GM19452 (cell line): ENCODE results near the gene FBL.
A peak's percentile ranks its signal among the peaks of the same experiment; 100 is the strongest.
"Not testable (repeated sequence)": the region's sequence is repeated elsewhere in the genome, so short reads cannot be mapped to it uniquely, and the experiment has no call there.

ENCODE experiments used
- ATAC-seq: cut with Tn5 transposase; IDR thresholded peaks from one replicate; pipeline ENCODE4 v1.9.1; 2021; ENCODE audit not compliant: unreplicated experiment

FBL gene

DNA sequence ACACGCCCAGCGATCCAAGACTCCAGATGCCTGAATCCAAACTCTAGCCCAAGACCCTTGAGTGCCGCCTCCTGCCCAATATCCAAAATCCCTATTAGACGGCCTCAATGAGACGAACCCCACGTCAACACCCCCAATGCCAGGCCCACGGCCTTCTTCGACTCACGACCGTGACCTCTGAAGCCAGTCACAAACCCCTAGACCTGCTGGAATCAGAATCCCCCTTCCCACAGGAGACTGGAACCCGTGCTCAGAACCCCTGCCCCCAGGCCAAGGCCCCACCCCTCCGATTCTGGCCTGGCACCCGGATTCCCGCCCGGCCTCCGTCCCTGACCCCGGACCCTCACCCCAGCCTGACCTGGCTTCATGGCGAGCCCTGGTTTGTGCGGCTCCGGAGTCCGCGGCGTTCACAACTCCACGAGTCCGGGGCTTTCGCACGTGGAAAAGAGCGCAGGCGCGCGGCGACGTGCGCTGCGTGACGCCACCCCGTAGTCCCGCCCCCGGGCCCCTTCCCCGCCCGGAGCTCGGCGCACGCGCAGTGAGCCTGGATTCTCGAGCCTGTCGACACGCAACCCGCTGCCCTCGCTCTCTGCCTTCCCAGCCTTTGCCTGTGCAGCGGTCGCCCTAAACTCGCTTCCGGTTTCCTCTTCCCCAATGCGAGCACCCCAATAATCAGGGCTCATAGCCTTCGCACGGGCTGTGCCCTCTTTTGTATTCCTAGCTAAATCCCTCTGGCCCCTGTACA lies at the start of gene FBL:
TSS of gene FBL (minus strand) at position 447 of the 745 bp plus-strand sequence. CDS start at position 368, 79 bp downstream.
- peak; percentile 80 for ATAC-seq

DNA sequence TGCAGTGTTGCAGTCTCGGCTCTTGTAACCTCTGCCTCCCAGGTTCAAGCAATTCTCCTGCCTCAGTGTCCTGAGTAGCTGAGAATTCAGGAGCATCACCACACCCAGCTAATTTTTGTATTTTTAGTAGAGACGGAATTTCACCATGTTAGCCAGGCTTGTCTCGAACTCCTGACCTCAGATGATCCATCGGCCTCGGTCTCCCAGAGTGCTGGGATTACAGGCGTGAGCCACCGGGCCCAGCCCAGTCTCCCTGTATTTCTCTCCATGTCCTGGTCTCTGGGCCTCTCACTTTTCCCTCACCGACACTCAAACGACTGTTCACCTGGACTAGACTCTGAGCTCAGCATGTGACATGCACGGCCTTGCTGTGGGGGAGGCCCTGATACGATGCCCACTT lies 48.9 kb upstream of the FBL start:
- ATAC-seq: not testable (repeated sequence)

DNA sequence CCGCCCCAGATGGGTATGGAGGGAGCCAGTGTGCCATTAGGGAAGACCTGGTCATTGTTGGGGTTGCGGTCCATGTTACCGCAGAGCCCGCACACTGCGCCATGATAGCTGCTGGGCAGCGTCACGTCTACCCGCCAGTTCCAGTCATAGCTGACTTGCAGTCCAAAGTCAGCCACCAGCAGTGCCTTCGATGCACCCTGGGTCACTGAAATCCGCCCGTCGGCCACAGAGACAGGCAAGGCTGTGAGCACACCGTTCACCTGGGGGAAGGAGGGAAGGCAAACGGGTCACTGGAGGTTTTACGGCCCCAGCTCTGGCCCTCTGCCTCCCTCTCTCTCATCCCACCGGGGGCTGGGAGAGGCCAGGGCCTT lies 48.0 kb upstream of the FBL start:
- ATAC-seq: not testable (repeated sequence)

DNA sequence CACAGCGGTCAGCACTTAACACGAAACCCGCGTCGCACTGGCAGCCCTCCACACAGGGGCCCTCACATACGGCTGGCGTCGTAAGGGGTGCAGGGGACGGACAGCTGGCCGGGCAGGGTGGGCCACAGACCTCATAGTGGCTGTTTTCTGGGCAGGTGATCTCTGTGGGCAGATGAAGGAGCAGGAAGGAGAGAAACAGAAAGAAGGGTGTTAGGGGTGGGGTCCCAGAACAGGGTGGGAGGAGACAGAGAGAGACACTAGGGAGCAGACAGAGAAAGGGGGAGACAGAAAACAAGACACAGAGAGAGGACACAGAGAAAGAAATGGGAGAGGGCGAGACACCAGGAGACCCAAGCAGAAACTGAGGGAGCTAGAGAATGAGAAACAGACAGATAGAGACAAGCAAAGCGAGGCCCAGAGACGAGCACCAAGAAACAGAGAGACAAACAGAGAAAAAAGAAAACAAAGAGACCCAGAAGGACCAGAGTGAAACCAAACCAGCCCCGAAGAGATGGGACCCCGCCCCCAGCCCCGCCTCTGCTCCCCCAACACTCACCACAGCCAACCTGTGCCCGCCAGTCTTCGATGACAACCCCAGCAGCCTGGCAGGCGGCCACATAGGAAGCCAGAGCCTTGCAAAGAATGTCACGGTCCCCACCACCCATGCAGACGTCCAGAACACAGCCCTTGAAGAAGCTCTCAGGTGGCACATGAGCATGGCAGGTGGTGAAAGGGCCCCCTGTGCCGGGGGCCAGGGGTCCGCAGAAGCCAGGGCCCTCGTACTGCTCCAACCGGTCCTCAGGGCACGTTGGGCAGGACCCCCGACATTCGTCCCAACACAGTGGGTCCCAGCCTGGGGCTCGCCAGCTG lies 47.4 kb upstream of the FBL start:
- not testable (repeated sequence) for ATAC-seq

DNA sequence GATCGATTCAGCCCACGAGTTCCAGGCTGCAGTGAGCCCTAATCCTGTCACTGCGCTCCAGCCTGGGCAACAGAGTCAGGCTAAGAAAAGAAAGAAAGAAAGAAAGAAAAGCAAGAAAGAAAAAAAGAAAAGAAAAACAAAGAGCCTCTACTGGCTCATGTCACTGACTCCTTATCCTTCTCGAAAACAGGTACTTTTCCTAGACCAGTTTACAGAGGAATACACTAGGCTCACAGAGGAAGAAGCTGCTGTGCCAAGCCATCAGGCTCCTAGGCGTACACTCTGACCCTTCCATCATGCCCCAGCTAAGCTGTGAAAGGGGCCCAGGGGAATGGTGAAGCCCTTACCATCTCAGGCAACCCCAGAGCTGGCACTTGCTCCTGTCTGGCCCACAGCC lies 46.3 kb upstream of the FBL start:
- not testable (repeated sequence) for ATAC-seq

DNA sequence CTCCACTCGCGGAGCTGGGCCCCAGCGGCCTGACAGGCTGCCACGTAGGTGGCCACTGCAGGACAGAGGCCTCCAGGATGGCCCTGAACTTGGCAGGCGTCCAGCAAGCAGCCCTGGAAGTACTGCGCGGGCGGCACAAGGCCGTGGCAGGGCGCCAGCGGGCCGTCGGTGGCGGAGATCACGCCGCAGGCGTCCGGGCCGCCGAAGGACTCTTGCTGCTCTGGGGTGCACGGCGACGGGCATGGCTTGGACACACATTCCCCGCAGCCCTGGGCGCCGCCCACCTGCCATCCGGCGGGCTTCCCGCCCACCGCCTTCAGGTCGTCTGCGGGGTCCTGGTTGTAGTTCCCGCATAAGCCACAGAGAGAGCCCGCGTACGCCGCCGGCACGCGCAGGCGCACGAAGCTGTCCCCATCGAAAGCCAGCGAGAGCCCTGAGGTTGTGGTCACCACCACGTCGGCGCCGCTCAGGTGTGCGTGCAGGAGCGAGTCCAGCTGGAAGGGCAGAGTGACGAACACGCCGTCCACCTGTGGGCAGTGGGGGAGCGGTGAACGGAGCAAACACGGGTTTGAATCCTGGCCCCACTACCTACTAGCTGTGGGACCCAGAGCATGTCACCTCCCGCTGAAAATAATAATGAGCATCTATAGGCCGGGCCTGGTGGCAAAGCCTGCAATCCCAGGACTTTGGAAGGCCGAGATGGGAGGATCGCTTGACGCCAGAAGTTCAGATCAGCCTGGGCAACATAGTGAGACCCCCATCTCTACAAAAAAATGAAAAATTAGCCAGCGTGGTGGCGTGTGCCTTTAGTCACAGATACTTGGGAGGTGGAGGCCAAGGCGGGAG lies 45.7 kb upstream of the FBL start:
- not testable (repeated sequence) for ATAC-seq

DNA sequence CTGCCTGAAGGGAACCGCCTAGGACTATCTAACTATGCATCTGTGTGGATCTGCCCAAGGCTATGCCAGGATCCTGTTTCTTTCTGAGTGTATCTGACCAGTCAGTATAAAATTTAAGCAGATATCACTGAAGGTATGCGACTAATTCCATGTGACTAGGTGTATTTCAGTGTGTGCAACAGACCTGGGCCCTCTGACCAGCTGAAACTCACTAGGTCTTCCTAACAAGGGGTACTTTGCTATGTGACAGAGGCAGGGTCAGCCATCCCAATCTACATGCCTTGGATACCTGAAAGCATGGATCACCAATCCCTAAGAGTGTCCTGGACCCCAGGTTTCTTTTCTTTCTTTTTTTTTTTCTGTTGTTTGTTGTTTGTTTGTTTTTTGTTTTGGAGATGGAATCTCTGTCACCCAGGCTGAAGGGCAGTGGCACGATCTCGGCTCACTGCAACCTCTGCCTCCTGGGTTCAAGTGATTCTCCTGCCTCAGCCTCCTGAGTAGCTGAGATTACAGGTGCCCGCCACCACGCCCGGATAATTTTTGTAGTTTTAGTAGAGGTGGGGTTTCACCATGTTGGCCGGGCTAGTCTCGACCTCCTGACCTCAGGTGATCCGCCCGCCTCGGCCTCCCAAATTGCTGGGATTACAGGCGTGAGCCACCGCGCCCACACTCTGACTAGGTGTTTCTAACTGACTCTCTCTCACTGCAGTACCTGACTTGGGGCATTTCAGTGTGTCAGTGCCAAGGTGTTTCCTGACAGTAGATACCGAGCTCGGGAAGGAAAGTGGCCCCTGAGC lies 44.8 kb upstream of the FBL start:
- no peak for ATAC-seq

DNA sequence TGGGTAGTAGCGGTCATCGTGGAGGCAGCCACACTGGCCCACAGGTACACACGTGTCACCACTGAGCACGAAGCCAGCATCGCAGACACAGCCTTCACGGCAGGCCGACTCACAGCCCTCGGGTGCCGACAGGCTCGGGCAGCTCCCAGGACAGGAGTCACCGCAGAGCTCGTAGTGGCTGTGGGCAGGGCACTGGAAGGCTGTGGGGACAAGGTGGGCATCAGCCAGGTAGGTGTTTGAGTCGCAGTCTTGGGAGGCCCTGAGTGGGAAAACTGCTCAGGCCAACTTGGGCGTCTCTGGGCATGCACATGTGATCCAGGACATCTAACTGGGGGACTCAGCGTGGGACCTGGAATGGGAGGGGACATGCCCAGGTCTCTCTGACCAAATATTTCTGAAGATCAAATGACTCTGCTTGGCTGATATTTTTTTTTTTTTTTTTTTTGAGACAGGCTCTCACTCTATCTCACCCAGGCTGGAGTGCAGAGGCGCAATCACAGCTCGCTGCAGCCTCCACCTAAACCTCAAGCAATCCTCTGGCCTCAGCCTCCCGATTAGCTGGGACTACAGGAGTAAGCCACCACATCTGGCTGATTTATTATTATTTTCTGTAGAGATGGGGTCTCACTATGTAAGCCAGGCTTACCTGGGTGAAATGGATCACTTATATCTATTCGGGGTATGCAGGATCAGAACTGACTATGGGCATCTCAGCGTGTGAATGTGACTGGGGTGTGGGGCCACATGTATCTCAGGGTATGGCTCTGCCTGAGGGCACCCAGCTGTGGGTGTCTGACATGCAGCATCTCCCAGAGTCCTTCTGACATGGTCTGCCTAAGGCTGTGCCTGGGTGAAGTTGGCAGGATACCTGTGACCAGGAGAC lies 43.9 kb upstream of the FBL start:
- ATAC-seq: not testable (repeated sequence)

DNA sequence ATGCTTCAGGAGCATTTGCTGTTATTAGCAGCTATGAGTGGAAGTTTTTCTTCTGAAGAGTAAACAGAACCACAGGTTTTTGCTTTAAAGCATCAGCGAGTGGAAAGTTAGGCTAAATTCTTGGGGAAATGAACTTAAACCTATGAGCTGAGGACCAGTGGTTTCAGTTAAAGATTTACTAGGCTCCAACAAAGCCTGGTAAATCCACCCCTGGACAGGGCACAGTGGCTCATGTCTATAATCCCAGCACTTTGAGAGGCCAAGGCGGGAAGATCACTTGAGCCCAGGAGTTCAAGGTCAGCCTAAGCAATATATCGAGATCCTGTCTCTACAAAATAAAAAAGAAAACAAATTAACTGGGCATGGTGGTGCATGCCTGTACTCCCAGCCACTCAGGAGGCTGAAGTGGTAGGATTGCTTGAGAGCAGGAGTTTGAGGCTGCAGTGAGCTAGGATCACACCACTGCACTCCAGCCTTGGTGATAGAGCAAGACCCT lies 41.3 kb upstream of the FBL start:
- ATAC-seq: not testable (repeated sequence)

DNA sequence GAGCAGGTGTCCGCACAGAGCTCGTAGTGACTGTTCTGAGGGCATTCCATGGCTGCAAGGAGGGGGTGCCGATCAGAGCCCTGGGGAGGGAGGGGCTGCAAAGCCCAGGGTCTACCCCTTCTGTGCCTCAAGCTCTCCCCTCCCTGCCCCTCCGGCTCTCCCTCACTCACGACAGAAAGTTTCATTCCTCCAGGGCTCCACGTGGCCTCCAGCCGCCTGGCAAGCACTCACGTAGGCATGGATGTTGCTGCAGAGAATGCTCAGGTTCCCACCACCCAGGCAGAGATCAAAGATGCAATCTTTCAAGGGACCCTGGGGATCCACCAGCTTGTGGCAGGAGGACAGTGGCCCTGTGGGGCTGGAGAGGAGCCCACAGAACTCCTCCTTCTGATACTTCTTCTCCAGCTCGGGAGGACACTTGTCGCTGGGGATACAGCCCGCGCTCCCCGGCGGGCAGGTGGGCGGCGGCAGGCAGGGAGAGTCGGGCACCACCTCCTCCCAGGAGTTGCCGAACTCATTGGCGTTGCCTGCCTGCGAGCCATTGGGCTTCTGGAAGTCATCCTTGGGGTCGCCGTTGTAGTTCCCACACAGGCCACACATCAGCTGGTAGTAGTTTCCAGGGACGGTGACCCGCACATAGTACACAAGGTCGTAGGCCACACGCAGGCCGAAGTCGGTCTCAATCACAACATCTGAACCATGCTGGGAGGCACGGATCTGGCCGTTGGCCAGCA lies 39.8 kb upstream of the FBL start:
- not testable (repeated sequence) for ATAC-seq

DNA sequence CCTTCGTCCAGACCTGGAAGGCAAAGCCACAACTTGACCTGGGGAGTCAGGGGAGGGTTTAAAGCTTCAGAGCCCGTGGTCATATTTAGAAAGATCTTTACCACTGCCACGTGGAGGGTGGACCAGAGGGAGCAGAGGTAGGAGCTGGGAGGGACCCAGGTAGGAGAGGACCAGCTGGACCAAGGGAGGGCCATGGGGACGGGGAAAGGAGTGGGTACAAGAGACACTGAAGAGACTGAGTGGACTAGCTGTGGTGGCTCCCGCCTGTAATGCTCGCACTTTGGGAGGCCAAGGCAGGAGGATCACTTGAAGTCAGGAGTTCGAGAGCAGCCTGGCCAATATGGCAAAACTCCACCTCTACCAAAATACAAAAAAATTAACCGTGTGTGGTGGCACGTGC lies 38.5 kb upstream of the FBL start:
- not testable (repeated sequence) for ATAC-seq

DNA sequence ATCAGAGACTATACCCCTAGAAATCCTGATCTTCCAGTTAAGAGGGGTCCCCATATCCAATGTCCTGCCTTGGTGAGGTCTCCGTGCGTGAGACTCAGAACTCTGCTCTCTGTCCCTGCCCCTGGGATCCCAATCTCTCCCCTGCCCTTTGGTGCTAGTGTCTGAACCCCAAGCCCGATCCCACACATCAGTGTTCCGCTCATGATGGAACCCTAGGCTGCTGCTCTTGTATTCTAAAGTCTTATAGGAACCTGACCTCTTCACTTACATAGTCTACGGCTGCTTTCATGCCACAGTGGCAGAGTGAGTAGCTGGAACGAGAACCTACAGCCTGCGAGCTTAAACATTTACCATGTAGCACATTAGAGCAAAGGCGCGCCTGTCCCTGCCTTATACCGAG lies 36.5 kb upstream of the FBL start:
- not testable (repeated sequence) for ATAC-seq

DNA sequence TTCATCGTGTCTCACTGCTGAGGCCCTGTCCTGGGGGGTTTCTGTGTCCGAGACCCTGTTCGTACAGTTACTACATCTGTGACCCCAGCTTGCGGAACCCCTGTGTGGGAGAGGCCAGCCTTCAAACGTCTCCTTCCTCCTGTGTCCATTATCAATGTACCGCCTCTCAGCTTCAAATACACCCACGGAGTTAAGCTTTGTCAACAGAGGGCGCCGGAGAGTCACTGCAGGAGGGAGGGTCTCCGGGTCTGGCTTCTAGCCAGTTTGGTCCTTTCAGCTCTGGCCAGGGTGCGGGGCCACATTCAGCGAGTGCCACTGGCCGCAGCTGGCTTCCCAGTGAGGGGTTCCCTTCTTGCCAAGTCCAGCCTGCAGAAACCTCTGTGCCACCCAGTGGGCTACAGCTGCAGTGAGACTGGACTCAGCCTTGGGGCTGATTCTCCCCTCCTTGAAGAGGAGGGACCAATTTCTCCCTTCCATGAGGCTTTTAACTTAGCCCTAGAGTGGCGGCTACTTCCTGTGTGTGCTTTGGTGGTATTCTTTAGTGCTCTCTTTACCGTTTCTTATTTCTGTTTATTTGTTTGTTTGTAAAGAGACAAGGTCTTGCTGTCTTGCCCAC lies 35.4 kb upstream of the FBL start:
- not testable (repeated sequence) for ATAC-seq

DNA sequence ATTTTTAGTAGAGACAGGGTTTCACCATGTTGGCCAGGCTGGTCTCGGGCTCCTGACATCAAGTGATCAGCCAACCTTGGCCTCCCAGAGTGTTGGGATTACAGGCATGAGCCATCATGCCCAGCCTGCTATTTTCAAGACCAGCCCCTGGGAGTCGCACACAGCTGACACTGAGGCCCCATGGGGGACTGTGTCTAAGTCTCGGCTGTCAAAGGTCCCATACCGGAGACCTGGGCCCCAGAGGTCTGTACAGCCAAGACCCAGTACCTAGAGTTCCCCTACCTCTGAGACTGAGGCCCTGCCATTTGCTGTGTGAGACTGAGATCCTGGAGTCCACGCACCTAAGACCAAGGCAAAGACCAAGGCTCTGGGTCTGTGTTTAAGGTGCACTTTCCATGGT lies 34.1 kb upstream of the FBL start:
- ATAC-seq: not testable (repeated sequence)

DNA sequence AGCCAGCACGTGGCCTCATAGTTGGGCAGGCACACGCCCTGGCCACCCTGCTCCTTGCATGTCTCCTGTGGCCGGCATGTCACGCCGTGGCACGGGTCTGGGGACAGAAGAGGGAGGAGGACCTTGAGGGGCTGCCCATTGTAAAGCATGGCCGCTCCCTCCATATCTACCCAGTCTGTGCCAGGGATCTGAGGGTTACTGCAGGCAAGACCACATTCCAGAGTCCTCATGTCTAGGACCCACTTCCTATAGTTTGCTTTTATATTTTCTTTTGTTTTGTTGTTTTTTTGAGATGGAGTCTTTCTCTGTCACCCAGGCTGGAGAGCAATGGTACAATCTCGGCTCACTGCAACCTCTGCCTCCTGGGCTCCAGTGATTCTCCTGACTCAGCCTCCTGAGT lies 33.6 kb upstream of the FBL start:
- ATAC-seq: not testable (repeated sequence)

DNA sequence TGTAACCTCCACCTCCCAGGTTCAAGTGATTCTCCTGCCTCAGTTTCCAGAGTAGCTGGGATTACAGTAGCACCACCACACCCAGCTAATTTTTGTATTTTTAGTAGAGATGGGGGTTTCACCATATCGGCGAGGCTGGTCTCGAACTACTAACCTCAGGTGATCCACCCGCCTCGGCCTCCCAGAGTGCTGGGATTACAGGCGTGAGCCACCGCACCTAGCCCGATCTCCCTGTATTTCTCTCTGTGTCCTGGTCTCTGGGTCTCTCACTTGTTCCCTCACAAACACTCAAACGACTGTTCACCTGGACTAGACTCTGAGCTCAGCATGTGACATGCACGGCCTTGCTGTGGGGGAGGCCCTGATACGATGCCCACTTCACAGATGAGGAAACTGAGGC lies 32.7 kb upstream of the FBL start:
- not testable (repeated sequence) for ATAC-seq

DNA sequence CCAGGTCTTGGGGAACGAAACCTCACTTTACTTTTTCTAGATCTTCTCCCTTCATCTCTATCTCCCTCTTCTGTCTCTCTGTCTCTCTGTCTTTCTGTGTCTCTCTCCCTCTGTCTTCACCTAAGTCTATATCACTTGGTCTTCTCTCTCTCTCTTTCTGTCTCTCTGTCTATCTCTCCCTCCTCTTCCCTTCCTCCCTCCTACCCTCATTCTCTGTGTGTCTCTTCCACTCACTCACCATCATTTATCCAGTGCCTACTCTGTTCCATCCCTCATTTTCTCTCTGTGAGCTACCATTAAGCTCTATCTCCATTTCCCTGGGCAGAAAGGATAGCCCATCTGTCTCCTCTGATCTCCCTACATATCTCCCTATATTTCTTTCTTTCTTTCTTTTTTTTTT lies 32.2 kb upstream of the FBL start:
- ATAC-seq: no peak

DNA sequence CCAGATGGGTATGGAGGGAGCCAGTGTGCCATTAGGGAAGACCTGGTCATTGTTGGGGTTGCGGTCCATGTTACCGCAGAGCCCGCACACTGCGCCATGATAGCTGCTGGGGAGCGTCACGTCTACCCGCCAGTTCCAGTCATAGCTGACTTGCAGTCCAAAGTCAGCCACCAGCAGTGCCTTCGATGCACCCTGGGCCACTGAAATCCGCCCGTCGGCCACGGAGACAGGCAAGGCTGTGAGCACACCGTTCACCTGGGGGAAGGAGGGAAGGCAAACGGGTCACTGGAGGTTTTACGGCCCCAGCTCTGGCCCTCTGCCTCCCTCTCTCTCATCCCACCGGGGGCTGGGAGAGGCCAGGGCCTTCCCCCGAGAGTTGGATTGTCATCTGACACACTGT lies 31.8 kb upstream of the FBL start:
- ATAC-seq: not testable (repeated sequence)
